ENCODE results near the gene NUTM2D.
"Not testable (repeated sequence)": the region's sequence is repeated elsewhere in the genome, so short reads cannot be mapped to it uniquely, and the experiment has no call there.

NUTM2D gene

GRCh38 chr10:87357444-87357843 lies at the start of gene NUTM2D:
Gene NUTM2D, plus strand, starts transcription at chr10:87357744. Its CDS starts 522 bp downstream, at chr10:87358266.
- DNase-seq, result not testable (repeated sequence)

- not testable (repeated sequence) for DNase-seq
Observed at GRCh38 chr10:87308702-87309101, 48.8 kb upstream of the NUTM2D start.

- DNase-seq, result not testable (repeated sequence)
Observed at GRCh38 chr10:87309657-87310056, 47.9 kb upstream of the NUTM2D start.

GRCh38 chr10:87311521-87311920 lies 46.0 kb upstream of the NUTM2D start:
- not testable (repeated sequence) for DNase-seq

- peak; percentile 2 for DNase-seq
Observed at GRCh38 chr10:87313649-87314359, 43.7 kb upstream of the NUTM2D start.

- not testable (repeated sequence) for DNase-seq
Observed at GRCh38 chr10:87314360-87314973, 43.1 kb upstream of the NUTM2D start.

- DNase-seq, result not testable (repeated sequence)
Observed at GRCh38 chr10:87321505-87321904, 36.0 kb upstream of the NUTM2D start.

GRCh38 chr10:87324559-87324958 lies 33.0 kb upstream of the NUTM2D start:
- not testable (repeated sequence) for DNase-seq

GRCh38 chr10:87327958-87328357 lies 29.6 kb upstream of the NUTM2D start:
- DNase-seq, result not testable (repeated sequence)

GRCh38 chr10:87329131-87329530 lies 28.4 kb upstream of the NUTM2D start:
- not testable (repeated sequence) for DNase-seq

GRCh38 chr10:87332687-87333086 lies 24.9 kb upstream of the NUTM2D start:
- DNase-seq, result not testable (repeated sequence)

GRCh38 chr10:87340411-87340810 lies 17.1 kb upstream of the NUTM2D start:
- peak; percentile 8 for DNase-seq

GRCh38 chr10:87341546-87342142 lies 15.9 kb upstream of the NUTM2D start:
- not testable (repeated sequence) for DNase-seq

- peak; percentile 86 for DNase-seq
Observed at GRCh38 chr10:87342249-87342710, 15.3 kb upstream of the NUTM2D start.

GRCh38 chr10:87342711-87343258 lies 14.8 kb upstream of the NUTM2D start:
- peak; percentile 80 for DNase-seq

GRCh38 chr10:87345743-87346142 lies 11.8 kb upstream of the NUTM2D start:
- DNase-seq, result not testable (repeated sequence)

- DNase-seq, result not testable (repeated sequence)
Observed at GRCh38 chr10:87350161-87350560, 7.4 kb upstream of the NUTM2D start.

- not testable (repeated sequence) for DNase-seq
Observed at GRCh38 chr10:87352825-87353224, 4.7 kb upstream of the NUTM2D start.

- DNase-seq, result not testable (repeated sequence)
Observed at GRCh38 chr10:87355110-87355509, 2.4 kb upstream of the NUTM2D start.

- not testable (repeated sequence) for DNase-seq
Observed at GRCh38 chr10:87358159-87358558, 615 bp downstream of the NUTM2D start.

- not testable (repeated sequence) for DNase-seq
Observed at GRCh38 chr10:87369514-87370112, 12.1 kb downstream of the NUTM2D start.

- DNase-seq, result not testable (repeated sequence)
Observed at GRCh38 chr10:87374091-87374490, 16.5 kb downstream of the NUTM2D start.

GRCh38 chr10:87379115-87379514 lies 21.6 kb downstream of the NUTM2D start:
- DNase-seq, result not testable (repeated sequence)

All from suppressor macrophage treated with lipopolysaccharide for 4 hours (primary cell).